Activated CD8-positive, alpha-beta memory T cell treated with anti-CD3 and anti-CD28 coated beads, Interleukin-2, amount 50 U/mL, for 4 hours (primary cell): ENCODE data around the gene CORT.

Experiments
- DNase-seq: peaks from one replicate; pipeline ENCODE4 v3.0.0-alpha.2; 2020

CORT gene

GRCh38 chr1:10479296-10479695 lies 29.5 kb downstream of the CORT start:
- DNase-seq = no peak

DNA sequence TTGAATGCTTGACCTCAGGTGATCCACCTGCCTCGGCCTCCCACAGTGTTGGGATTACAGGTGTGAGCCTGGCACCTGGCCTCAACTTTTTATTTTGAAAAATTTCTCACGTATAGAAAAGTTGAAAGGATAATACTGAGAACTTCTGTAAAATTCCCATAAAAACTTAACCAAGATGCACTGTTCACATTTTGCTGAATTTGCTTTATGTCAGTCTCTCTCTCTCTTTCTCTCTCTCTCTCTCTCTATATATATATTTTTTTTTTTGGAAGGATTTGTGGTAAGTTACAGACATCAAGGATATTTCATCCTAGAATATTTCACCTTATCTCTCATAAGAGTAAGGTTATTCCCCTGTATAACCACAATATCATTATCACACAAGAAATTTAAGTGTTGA lies 30.8 kb downstream of the CORT start:
- no peak for DNase-seq

DNA sequence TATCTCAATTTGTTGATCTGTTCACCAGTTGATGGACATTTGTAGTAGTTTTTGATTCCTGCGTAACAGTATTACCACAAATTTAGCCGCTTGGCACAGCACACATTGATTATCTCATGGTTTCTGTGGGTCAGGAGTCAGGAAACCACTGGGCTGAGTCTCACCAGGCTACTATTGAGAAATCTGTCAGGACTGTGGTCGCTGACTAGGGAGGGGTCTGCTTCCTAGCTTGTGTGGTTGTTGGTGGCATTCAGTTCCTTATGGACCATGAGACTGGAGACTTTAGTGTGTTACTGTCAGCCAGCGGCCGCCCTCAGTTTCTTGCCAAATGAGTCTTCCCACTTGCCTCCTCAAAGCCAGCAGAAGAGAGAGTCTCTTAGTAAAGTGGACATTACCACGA lies 34.7 kb downstream of the CORT start:
- no peak for DNase-seq

- DNase-seq = no peak
Measured at GRCh38 chr1:10489291-10490055, 39.6 kb downstream of the CORT start.

DNA sequence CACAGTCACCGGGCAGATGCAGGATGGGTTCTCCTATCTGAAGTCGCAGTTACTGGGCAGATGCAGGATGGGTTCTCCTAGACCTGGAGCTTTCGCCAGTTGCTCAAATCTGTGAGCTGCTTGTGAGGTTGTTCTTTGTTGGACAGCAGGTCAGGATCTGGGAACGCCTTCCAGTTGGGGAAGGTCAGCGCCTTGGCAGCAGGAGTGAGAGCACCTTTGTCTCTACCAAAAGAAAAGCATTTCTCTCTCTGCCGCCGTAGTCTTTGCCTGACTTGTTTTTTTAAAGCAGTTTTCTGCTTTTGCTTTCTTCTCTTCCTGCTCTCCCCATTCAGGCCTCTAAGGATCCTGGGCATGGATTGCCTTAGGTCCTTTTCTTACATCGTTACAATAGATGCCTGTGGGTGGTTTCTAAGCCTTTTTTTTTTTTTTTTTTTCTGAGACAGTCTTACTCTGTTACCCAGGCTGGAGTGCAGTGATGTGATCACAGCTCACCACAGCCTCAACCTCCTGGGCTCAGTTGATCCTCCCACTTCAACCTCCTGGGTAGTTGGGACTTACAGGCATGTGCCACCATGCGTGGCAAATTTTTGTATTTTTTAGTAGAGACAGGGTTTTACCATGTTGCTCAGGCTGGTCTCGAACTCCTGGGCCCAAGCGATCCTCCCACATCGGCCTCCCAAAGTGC lies 40.6 kb downstream of the CORT start:
- no peak for DNase-seq

DNA sequence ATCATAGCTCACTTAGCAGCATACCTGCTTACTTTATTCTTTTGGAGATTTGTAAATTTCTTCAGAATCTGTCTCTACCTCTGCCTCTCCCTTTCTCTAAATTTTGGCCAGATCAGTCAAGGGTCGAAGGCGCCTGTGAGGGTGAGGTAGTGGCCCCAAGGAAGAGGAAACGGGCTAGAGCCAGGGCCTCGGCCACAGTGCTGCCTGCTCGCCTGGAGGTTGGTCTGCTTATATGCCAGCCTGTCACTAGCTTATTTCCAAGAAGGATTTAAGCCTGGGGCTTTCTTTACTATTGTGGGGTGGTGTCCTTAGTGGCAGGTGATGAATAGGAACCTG lies 44.6 kb downstream of the CORT start:
- no peak for DNase-seq

GRCh38 chr1:10494754-10495474 lies 45.1 kb downstream of the CORT start:
- DNase-seq = peak; percentile 83

DNA sequence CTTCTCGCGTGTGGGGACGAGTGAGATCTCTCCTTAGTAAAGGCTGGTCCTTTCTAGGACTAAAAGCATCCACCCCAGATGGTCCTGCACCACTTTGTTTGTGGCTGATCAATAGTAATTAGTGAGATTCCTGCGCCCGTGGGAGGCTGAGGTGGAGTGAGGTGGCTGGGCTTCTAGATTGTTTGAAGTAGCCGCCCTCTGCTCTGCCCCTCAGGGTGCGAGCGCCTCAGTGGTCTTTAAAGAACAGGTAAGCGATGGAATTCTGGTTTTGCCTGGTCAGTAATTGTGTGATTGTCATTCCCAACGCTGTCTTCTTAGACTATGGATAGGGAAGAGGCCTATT lies 45.6 kb downstream of the CORT start:
- DNase-seq = no peak

GRCh38 chr1:10495952-10496351 lies 46.1 kb downstream of the CORT start:
- DNase-seq = no peak

GRCh38 chr1:10497109-10497508 lies 47.3 kb downstream of the CORT start:
- no peak for DNase-seq

DNA sequence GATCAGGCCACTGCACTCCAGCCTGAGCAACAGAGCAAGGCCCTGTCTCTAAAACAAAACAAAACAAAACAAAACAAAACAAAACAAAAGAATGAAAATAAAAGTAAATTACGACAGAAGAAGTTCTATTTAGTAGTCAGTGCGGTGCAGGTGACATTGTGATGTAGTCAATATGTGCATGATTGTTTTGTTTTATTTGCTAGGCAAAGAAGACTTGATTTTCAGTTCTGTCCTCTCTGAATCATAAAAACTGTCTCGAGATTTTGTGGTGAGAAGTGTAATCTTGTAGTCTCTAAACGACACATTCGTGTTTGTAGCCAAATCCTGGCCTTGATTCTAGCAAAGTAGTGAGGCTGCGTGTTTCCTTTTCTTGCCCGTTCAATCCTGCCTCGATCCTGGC lies 48.4 kb downstream of the CORT start:
- no peak for DNase-seq
